K562 (cell line): Measurements from ENCODE around the gene RARA. TPM values are rescaled to one million over a fixed set of nuclear protein-coding genes. Genes with fewer than 3 reads are reported as not detected.

Source experiments
- ATAC-seq: fragments of 200-7000 bp; cut with Tn5 transposase; 3 replicates; pipeline ENCODE4 v1.9.1; 2020; ENCODE audit warnings: moderate library complexity
- BruUV-seq: library from RNA; stranded (reverse); fragments of 400-500 nt; replicated peaks from 2 replicates; lab custom pipeline; 2021; lab: Mats Ljungman, UMichigan
- CTCF ChIA-PET: fragments of 300-600 bp; formaldehyde crosslinking; extraction: SDS; loops from one replicate; lab custom pipeline; 2021; ENCODE audit warnings: low intra/inter-chr PET ratio; lab: Yijun Ruan, JAX
- POLR2A ChIA-PET: fragments of 300-600, 350-650 bp; sonication (Branson Sonifier 250); formaldehyde crosslinking; extraction: SDS; loops from one replicate; lab custom pipeline; 2021; ENCODE audit warnings: antibody characterized with exemption, inconsistent platforms; lab: Yijun Ruan, JAX
- DNase-seq, 4 experiments: peaks; one replicate each; pipeline versions ENCODE4 v3.0.0 to v3.0.0-alpha.2; 2011 to 2018; ENCODE audit warnings: low spot score in 3 of 4, mixed read lengths in 3 of 4; ENCODE audit errors: extremely low read depth in 1 of 4
- FAIRE-seq: peaks from 2 replicates; lab custom pipeline; 2011; peaks lifted over from hg19 to GRCh38; lab: Jason Lieb, UNC
- H2AFZ ChIP-seq: 2 replicates; pipeline ENCODE4 v1.6.0; 2011; ENCODE audit warnings: low read depth, low read length, control low read depth, inconsistent platforms
- H3K27ac ChIP-seq: fragments of 200-600 bp; 3 replicates; pipeline ENCODE4 v1.8.0; 2011; ENCODE audit warnings: low read depth, mild to moderate bottlenecking, control low read depth, inconsistent platforms, low read length, moderate library complexity, mixed read lengths; ENCODE audit errors: extremely low read depth
- H3K27me3 ChIP-seq, 2 experiments: fragments of 300-600 bp in 1 of 2; 2 replicates in 1 of 2; 3 replicates in 1 of 2; pipeline versions ENCODE4 v1.6.0 to v1.8.0; 2011; ENCODE audit warnings: inconsistent platforms in 2 of 2, low read length in 2 of 2, mild to moderate bottlenecking in 1 of 2, mixed read lengths in 1 of 2, moderate library complexity in 1 of 2; ENCODE audit not compliant: control insufficient read depth in 2 of 2, insufficient read depth in 2 of 2
- H3K36me3 ChIP-seq: fragments of 300-600 bp; 3 replicates; pipeline ENCODE4 v1.8.0; 2011; ENCODE audit warnings: mild to moderate bottlenecking, low read length, inconsistent platforms; ENCODE audit not compliant: control insufficient read depth, insufficient read depth
- H3K4me1 ChIP-seq, 2 experiments: fragments of 200-600 bp in 1 of 2; replicated peaks in 1 of 2; 2 replicates in 1 of 2; 3 replicates in 1 of 2; pipeline versions ENCODE4 v1.5.1 to v1.8.0; 2011; ENCODE audit warnings: inconsistent platforms in 2 of 2, low read length in 2 of 2, mild to moderate bottlenecking in 1 of 2, mixed read lengths in 1 of 2, moderate library complexity in 1 of 2; ENCODE audit not compliant: control insufficient read depth in 2 of 2, insufficient read depth in 2 of 2
- H3K4me2 ChIP-seq: 2 replicates; pipeline ENCODE4 v1.6.1; 2011; ENCODE audit warnings: low read length, control low read depth, inconsistent platforms, mixed read lengths; ENCODE audit not compliant: insufficient read depth
- H3K4me3 ChIP-seq: fragments of 200-600 bp; sonication (generic), shearing (Covaris generic); 2 replicates; pipeline ENCODE4 v1.5.1; 2016; ENCODE audit warnings: control low read depth, inconsistent platforms
- H3K79me2 ChIP-seq: fragments of 200-600 bp; 3 replicates; pipeline ENCODE4 v1.8.0; 2011; ENCODE audit warnings: low read length, inconsistent platforms; ENCODE audit not compliant: control insufficient read depth, insufficient read depth
- H3K9ac ChIP-seq, 2 experiments: 2 replicates each; pipeline versions ENCODE4 v1.6.0 to v1.6.1; 2011; ENCODE audit warnings: low read depth in 2 of 2, low read length in 2 of 2, control low read depth in 1 of 2, inconsistent platforms in 1 of 2, mild to moderate bottlenecking in 1 of 2, mixed read lengths in 1 of 2; ENCODE audit not compliant: insufficient read depth in 1 of 2
- H3K9me1 ChIP-seq: one replicate; pipeline ENCODE4 v1.6.0; 2011; ENCODE audit warnings: inconsistent platforms, mild to moderate bottlenecking, low read length, moderate library complexity; ENCODE audit not compliant: control insufficient read depth, insufficient read depth
- H3K9me3 ChIP-seq: replicated peaks from 2 replicates; pipeline ENCODE4 v1.5.1; 2011; ENCODE audit warnings: low read depth, low read length, inconsistent platforms; ENCODE audit not compliant: control insufficient read depth, insufficient read depth
- H4K20me1 ChIP-seq: replicated peaks from 2 replicates; pipeline ENCODE4 v1.6.1; 2011; ENCODE audit warnings: low read length, inconsistent platforms, mixed read lengths; ENCODE audit not compliant: control insufficient read depth, insufficient read depth
- ATF4 ChIP-seq: fragments of 450-650 bp; formaldehyde crosslinking; IDR thresholded peaks from 2 replicates; pipeline ENCODE4 v1.4.0; 2022; ENCODE audit warnings: mild to moderate bottlenecking, moderate library complexity
- CBX5 ChIP-seq: IDR thresholded peaks from 2 replicates; pipeline ENCODE4 v1.6.1; 2014; ENCODE audit warnings: low read depth, borderline replicate concordance
- FOXK2 ChIP-seq, 2 experiments: fragments of 450-650 bp; IDR thresholded peaks in 1 of 2; conservative IDR thresholded peaks in 1 of 2; 2 replicates each; pipeline ENCODE4 v1.6.1; 2016; ENCODE audit warnings: low read depth in 2 of 2, mild to moderate bottlenecking in 1 of 2
- GTF2A2 ChIP-seq: IDR thresholded peaks from 2 replicates; pipeline ENCODE4 v1.6.1; 2016; ENCODE audit warnings: mild to moderate bottlenecking, missing genetic modification characterization, missing compliant biosample characterization
- MEF2D ChIP-seq: conservative IDR thresholded peaks from 2 replicates; pipeline ENCODE4 v1.6.1; 2016; ENCODE audit warnings: low read depth, missing genetic modification characterization, missing compliant biosample characterization
- NFATC3 ChIP-seq: fragments of 450-650 bp; IDR thresholded peaks from 2 replicates; pipeline ENCODE4 v1.6.1; 2017; ENCODE audit warnings: mild to moderate bottlenecking
- NFE2L1 ChIP-seq: fragments of 450-650 bp; IDR thresholded peaks from 2 replicates; pipeline ENCODE4 v1.6.1; 2016; ENCODE audit warnings: missing genetic modification characterization, low read depth, mild to moderate bottlenecking, missing compliant biosample characterization, moderate library complexity, borderline replicate concordance
- RBM34 ChIP-seq: fragments of 200-400 bp; formaldehyde crosslinking; IDR thresholded peaks from 2 replicates; pipeline ENCODE4 v1.6.1; 2018; ENCODE audit warnings: low read length, borderline replicate concordance; ENCODE audit not compliant: insufficient read depth
- RCOR1 ChIP-seq, 2 experiments: IDR thresholded peaks; 2 replicates each; pipeline ENCODE4 v1.6.1; 2012; ENCODE audit warnings: low read depth in 2 of 2, low read length in 2 of 2, borderline replicate concordance in 1 of 2, improper control_type of control experiment in 1 of 2
- SIX5 ChIP-seq, 2 experiments: IDR thresholded peaks; 2 replicates each; pipeline ENCODE4 v1.6.1; 2011; ENCODE audit warnings: low read length in 2 of 2, borderline replicate concordance in 1 of 2, low read depth in 1 of 2, mild to moderate bottlenecking in 1 of 2, moderate library complexity in 1 of 2; ENCODE audit not compliant: insufficient read depth in 1 of 2
- SUPT5H ChIP-seq: fragments of 450-650 bp; IDR thresholded peaks from 2 replicates; pipeline ENCODE4 v1.6.1; 2016
- TCF7L2 ChIP-seq: fragments of 150-350 bp; IDR thresholded peaks from 2 replicates; pipeline ENCODE4 v1.6.1; 2016; ENCODE audit warnings: low read depth, mild to moderate bottlenecking, low read length, moderate library complexity
- TSC22D4 ChIP-seq: fragments of 450-650 bp; IDR thresholded peaks from 2 replicates; pipeline ENCODE4 v1.6.1; 2016; ENCODE audit warnings: missing genetic modification characterization, missing biosample characterization, control low read depth
- WGBS: fragments of 100-300 bp; shearing (Covaris generic); methylation state at CpG from one replicate; pipeline ENCODE4 v1.1.6; 2016; ENCODE audit warnings: low coverage, mixed read lengths; ENCODE audit not compliant: insufficient coverage; ENCODE audit errors: missing lambda C conversion rate; 5-methylcytosine and 5-hydroxymethylcytosine counted together
- in situ Hi-C: fragments of 300-500 bp; cut with MboI; formaldehyde crosslinking; loops from 4 replicates; pipeline ENCODE4 v1.15.0; 2018; ENCODE audit warnings: inconsistent platforms, mixed read lengths
- intact Hi-C: fragments of 100-400 bp; cut with micrococcal nuclease; formaldehyde crosslinking; loops from 2 replicates; pipeline ENCODE4 v1.14.2; 2022
- polyA plus RNA-seq, 8 experiments: library from polyadenylated mRNA; depleted of rRNA in 4 of 8; stranded (reverse) in 5 of 8; unstranded in 3 of 8; fragments of >200 nt; fragmentation: Nextera tagmentation in 2 of 8; fragmentation: Illumina TruSeq in 1 of 8; extraction: Ambion mirVana in 2 of 8; extraction: Trizol in 1 of 8; gene quantifications; 2 replicates each; pipeline versions ENCODE4 v1.2.1 to v1.2.3, GENCODE V29; 2011 to 2014; ENCODE audit warnings: inconsistent platforms in 1 of 8, missing spikeins in 1 of 8
- total RNA-seq, 7 experiments: library from RNA; depleted of rRNA in 6 of 7; stranded (reverse); fragments of >200 nt in 6 of 7; fragmentation: Illumina TruSeq in 2 of 7; extraction: Trizol in 2 of 7; gene quantifications; 2 replicates each; pipeline versions ENCODE4 v1.2.1 to v1.2.3, GENCODE V29; 2011 to 2021; ENCODE audit warnings: low replicate concordance in 1 of 7
- TF ChIP-seq, protein P1 (sequence below): fragments of 450-650 bp; conservative IDR thresholded peaks from 2 replicates; pipeline ENCODE4 v1.6.1; 2016; ENCODE audit warnings: missing genetic modification characterization, low read depth, mild to moderate bottlenecking, control low read depth, missing compliant biosample characterization

The RARA gene
- total and polyA plus RNA-seq, 9 of the 15 experiments (the other 6 are each of a cell fraction or from before 2014, with no cell fraction given), result 0.10 to 28.0 (median 7.9) TPM

DNA sequence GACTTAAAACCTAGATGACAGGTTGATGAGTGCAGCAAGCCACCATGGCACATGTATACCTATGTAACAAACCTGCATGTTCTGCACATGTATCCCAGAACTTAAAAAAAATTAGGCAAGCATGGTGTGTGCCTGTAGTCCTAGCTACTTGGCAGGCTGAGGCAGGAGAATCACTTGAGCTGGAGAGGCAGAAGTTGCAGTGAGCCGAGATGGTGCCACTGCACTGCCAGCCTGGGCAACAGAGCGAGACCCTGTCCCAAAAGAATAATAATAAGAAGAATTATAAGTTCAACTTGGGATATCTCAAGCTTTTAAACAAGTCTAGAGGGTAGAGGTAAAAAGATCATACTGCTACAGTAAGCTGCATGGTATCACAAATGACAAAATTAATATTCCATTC is 11.5 kb upstream of the RARA start:
- peaks cover 2% of the 10 kb centered on the region; the same call in 1 of the 3 replicates for H3K79me2 ChIP-seq
- in situ Hi-C loops (loop anchor here (25.0 kb wide), 1 partner anchor 285 kb away; the partner anchor contains the start of gene CSF3), intact Hi-C loops (no loop called here)
- no peak overlapping the region for H3K27ac ChIP-seq
- H2AFZ ChIP-seq, result no peak overlapping the region
- ATAC-seq (no peak), FAIRE-seq (no peak), DNase-seq (no peak)
- TF ChIP-seq ATF4 (CRISPR knock-in tag) (no peak), NFE2L1 (no peak), FOXK2 (conservative IDR thresholded peaks at IDR 0.05 in 1 of 2, IDR thresholded peaks at IDR 0.05 in 1 of 2; ENCODE audit: low read depth in 2 of 2) (no peak), SUPT5H (0 out of 2 replicates have a peak, but pooled peaks have one; percentile 23)
- H4K20me1 ChIP-seq, result no peaks in the 10 kb centered on the region
- no peak overlapping the region for H3K4me2 ChIP-seq
- WGBS, result 88% methylated on average over 2 of the region's 2 CpGs
- no peaks in the 10 kb centered on the region for H3K9me1 ChIP-seq
- H3K4me1 ChIP-seq, result no peaks in the 10 kb centered on the region
- no peaks in the 10 kb centered on the region for H3K27me3 ChIP-seq
- ChIA-PET CTCF (no interaction called here), POLR2A (interaction anchor here (1.1 to 4.3 kb wide), 4 partner anchors 9 to 12 kb away, joined by 3 to 23 read pairs (median 5); partner anchors contain the start of genes CDC6 and RARA)
- no peaks in the 10 kb centered on the region for H3K9me3 ChIP-seq
- no TSS peak for BruUV-seq
- peaks cover 98% of the 10 kb centered on the region for H3K36me3 ChIP-seq
- H3K9ac ChIP-seq, result no peak overlapping the region
- no peak overlapping the region for H3K4me3 ChIP-seq

GRCh38 chr17:40298726-40299125 is 10.3 kb upstream of the RARA start:
- no peaks in the 10 kb centered on the region for H3K9me3 ChIP-seq
- 89% methylated on average over 2 of the region's 3 CpGs for WGBS
- H3K27ac ChIP-seq, result no peak overlapping the region
- no peaks in the 10 kb centered on the region for H3K27me3 ChIP-seq
- H3K4me2 ChIP-seq, result no peak overlapping the region
- FAIRE-seq, result no peak
- BruUV-seq, result no TSS peak
- no peak overlapping the region for H2AFZ ChIP-seq
- H3K4me1 ChIP-seq, result no peaks in the 10 kb centered on the region
- intact Hi-C loops (no loop called here), in situ Hi-C loops (loop anchor here (25.0 kb wide), 1 partner anchor 286 kb away; the partner anchor contains the start of gene CSF3)
- H3K36me3 ChIP-seq, result peaks cover 99% of the 10 kb centered on the region
- ChIA-PET CTCF (no interaction called here), POLR2A (interaction anchor here (0.7 to 4.3 kb wide), 7 partner anchors 9 to 237 kb away, joined by 3 to 23 read pairs (median 3); partner anchors contain the start of genes CASC3, CDC6 and RARA)
- H3K9ac ChIP-seq, result no peak overlapping the region
- 0 out of 3 replicates have a peak, but pooled peaks cover 2% of the 10 kb centered on the region for H3K79me2 ChIP-seq
- DNase-seq, result no peak
- no peaks in the 10 kb centered on the region for H3K9me1 ChIP-seq
- H4K20me1 ChIP-seq, result no peaks in the 10 kb centered on the region
- H3K4me3 ChIP-seq, result no peak overlapping the region
- no peak for ATAC-seq
- no peak for TF ChIP-seq RCOR1 (IDR thresholded peaks at IDR 0.05; ENCODE audit: borderline replicate concordance in 1 of 2, low read depth in 2 of 2, low read length in 2 of 2)
- no peak for TF ChIP-seq MEF2D (tag)
- TF ChIP-seq GTF2A2 (tag), result no peak
- no peak for TF ChIP-seq CBX5
- no peak for TF ChIP-seq RBM34
- no peak for TF ChIP-seq TCF7L2
- TF ChIP-seq TSC22D4 (tag), result no peak
- TF ChIP-seq NFATC3, result no peak
- TF ChIP-seq, protein P1, sequence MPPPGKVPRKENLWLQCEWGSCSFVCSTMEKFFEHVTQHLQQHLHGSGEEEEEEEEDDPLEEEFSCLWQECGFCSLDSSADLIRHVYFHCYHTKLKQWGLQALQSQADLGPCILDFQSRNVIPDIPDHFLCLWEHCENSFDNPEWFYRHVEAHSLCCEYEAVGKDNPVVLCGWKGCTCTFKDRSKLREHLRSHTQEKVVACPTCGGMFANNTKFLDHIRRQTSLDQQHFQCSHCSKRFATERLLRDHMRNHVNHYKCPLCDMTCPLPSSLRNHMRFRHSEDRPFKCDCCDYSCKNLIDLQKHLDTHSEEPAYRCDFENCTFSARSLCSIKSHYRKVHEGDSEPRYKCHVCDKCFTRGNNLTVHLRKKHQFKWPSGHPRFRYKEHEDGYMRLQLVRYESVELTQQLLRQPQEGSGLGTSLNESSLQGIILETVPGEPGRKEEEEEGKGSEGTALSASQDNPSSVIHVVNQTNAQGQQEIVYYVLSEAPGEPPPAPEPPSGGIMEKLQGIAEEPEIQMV (tag), result no peak
- TF ChIP-seq SIX5 (IDR thresholded peaks at IDR 0.05; ENCODE audit: borderline replicate concordance in 1 of 2, insufficient read depth in 1 of 2, low read depth in 1 of 2, low read length in 2 of 2), result no peak
